Neural cell (in vitro differentiated cells): ENCODE data around the gene CCDC185. TPM values are rescaled to one million over a fixed set of nuclear protein-coding genes. Genes with fewer than 3 reads are reported as not detected.

Experiments
- H2AFZ ChIP-seq: fragments of 200-600, 300-800 bp; sonication (generic), shearing (Covaris generic); 2 replicates; pipeline ENCODE4 v1.6.0; 2014; ENCODE audit warnings: low read depth, mild to moderate bottlenecking, antibody characterized with exemption, low read length, moderate library complexity
- H3F3A ChIP-seq: fragments of 200-600 bp; shearing (Covaris generic); 2 replicates; pipeline ENCODE4 v1.6.1; 2016; ENCODE audit warnings: mild to moderate bottlenecking, moderate library complexity, mixed read lengths, antibody characterized with exemption, low read length; ENCODE audit not compliant: insufficient read depth, poor library complexity, severe bottlenecking
- H3K27ac ChIP-seq: fragments of 200-600, 300-800 bp; sonication (generic), shearing (Covaris generic); 2 replicates; pipeline ENCODE4 v1.5.1; 2014; ENCODE audit warnings: mild to moderate bottlenecking, low read length, moderate library complexity
- H3K27me3 ChIP-seq: fragments of 300-800, 200-600 bp; sonication (generic), shearing (Covaris generic); 2 replicates; pipeline ENCODE4 v1.6.0; 2014; ENCODE audit warnings: mild to moderate bottlenecking, low read depth, low read length, moderate library complexity; ENCODE audit not compliant: insufficient read depth
- H3K36me3 ChIP-seq: fragments of 300-800, 200-600 bp; sonication (generic), shearing (Covaris generic); 2 replicates; pipeline ENCODE4 v1.5.1; 2014; ENCODE audit warnings: mild to moderate bottlenecking, antibody characterized with exemption, low read length, moderate library complexity; ENCODE audit not compliant: insufficient read depth
- H3K4me2 ChIP-seq: fragments of 300-800, 200-600 bp; sonication (generic), shearing (Covaris generic); 2 replicates; pipeline ENCODE4 v1.6.0; 2014; ENCODE audit warnings: mild to moderate bottlenecking, low read length
- H3K4me3 ChIP-seq: fragments of 300-800, 200-600 bp; sonication (generic), shearing (Covaris generic); 2 replicates; pipeline ENCODE4 v1.5.1; 2014; ENCODE audit warnings: mild to moderate bottlenecking, low read length, moderate library complexity
- H3K79me2 ChIP-seq: fragments of 200-600 bp; shearing (Covaris generic); replicated peaks from 2 replicates; pipeline ENCODE4 v1.6.0; 2014; ENCODE audit warnings: mild to moderate bottlenecking, low read length, moderate library complexity; ENCODE audit not compliant: insufficient read depth
- H3K9ac ChIP-seq: fragments of 300-800, 200-600 bp; sonication (generic), shearing (Covaris generic); 2 replicates; pipeline ENCODE4 v1.6.1; 2016; ENCODE audit warnings: mild to moderate bottlenecking, low read length, mixed read lengths
- H3K9me2 ChIP-seq: fragments of 200-600 bp; shearing (Covaris generic); 2 replicates; pipeline ENCODE4 v1.6.1; 2016; ENCODE audit warnings: mild to moderate bottlenecking, low read length, mixed read lengths; ENCODE audit not compliant: insufficient read depth
- H3K9me3 ChIP-seq: fragments of 200-600, 300-800 bp; sonication (generic), shearing (Covaris generic); 2 replicates; pipeline ENCODE4 v1.6.1; 2016; ENCODE audit warnings: mild to moderate bottlenecking, mixed run types, low read length, moderate library complexity, mixed read lengths
- H4K20me1 ChIP-seq: fragments of 200-600 bp; shearing (Covaris generic); 2 replicates; pipeline ENCODE4 v1.6.1; 2016; ENCODE audit warnings: mild to moderate bottlenecking, mixed run types; ENCODE audit not compliant: insufficient read depth
- EP300 ChIP-seq: fragments of 450-650 bp; conservative IDR thresholded peaks from 2 replicates; pipeline ENCODE4 v1.6.1; 2014; ENCODE audit warnings: antibody characterized with exemption, mild to moderate bottlenecking, moderate library complexity; ENCODE audit not compliant: poor library complexity, severe bottlenecking
- EZH2 ChIP-seq: fragments of 200-600, 300-800 bp; shearing (Covaris generic), sonication (generic); IDR thresholded peaks from 2 replicates; pipeline ENCODE4 v1.6.1; 2014; ENCODE audit warnings: antibody characterized with exemption, low read length, borderline replicate concordance, mild to moderate bottlenecking; ENCODE audit not compliant: insufficient read depth, poor library complexity, severe bottlenecking
- MXI1 ChIP-seq: fragments of 450-650 bp; conservative IDR thresholded peaks from 2 replicates; pipeline ENCODE4 v1.6.1; 2014; ENCODE audit warnings: antibody characterized with exemption, mild to moderate bottlenecking; ENCODE audit not compliant: poor library complexity, severe bottlenecking
- POLR2AphosphoS5 ChIP-seq: IDR thresholded peaks from 2 replicates; pipeline ENCODE4 v1.6.1; 2012
- RAD21 ChIP-seq: fragments of 450-650 bp; conservative IDR thresholded peaks from 2 replicates; pipeline ENCODE4 v1.6.1; 2014; ENCODE audit warnings: antibody characterized with exemption, mild to moderate bottlenecking, moderate library complexity
- SMC3 ChIP-seq: fragments of 450-650 bp; conservative IDR thresholded peaks from 2 replicates; pipeline ENCODE4 v1.6.1; 2014; ENCODE audit warnings: antibody characterized with exemption, mild to moderate bottlenecking, moderate library complexity; ENCODE audit not compliant: poor library complexity
- TAF1 ChIP-seq: IDR thresholded peaks from 2 replicates; pipeline ENCODE4 v1.6.1; 2012; ENCODE audit warnings: low read depth
- polyA plus RNA-seq: library from polyadenylated mRNA; depleted of rRNA; stranded (reverse); fragments of >200 nt; gene quantifications from 2 replicates; pipeline ENCODE4 v1.2.3, GENCODE V29; 2014
- TF ChIP-seq, protein P1 (sequence below): fragments of 450-650 bp; IDR thresholded peaks from 2 replicates; pipeline ENCODE4 v1.5.1; 2014; ENCODE audit warnings: antibody characterized with exemption, mild to moderate bottlenecking, moderate library complexity; ENCODE audit not compliant: poor library complexity, severe bottlenecking
- TF ChIP-seq, protein P2 (sequence below): IDR thresholded peaks from 2 replicates; pipeline ENCODE4 v1.6.1; 2012; ENCODE audit warnings: borderline replicate concordance

CCDC185 gene
- polyA plus RNA-seq, 1 donor from 2014 or later = not detected

DNA sequence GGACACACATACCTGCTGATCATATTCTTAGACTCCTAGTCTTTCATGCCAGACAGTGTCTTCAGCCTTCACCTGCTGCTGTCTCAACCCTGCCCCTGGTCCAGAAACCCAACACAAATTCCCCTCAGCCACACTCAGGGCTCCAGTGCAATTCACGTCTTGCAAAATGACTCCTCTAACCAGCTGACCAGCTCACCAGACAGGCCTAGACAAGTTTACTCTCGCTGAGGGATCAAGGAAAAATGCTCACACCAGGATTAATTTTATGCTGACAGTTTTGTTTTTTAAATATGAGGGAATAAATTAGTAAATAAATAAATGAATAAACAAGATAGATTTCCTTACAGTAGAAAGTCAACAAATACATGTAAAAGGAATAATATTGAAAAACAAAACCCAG is 28.5 kb downstream of the CCDC185 start:
- H3F3A ChIP-seq = no peaks in the 10 kb centered on the region
- no peaks in the 10 kb centered on the region for H3K27me3 ChIP-seq
- no peaks in the 10 kb centered on the region for H3K9me3 ChIP-seq
- H3K9ac ChIP-seq = no peak overlapping the region
- H3K4me2 ChIP-seq = no peak overlapping the region
- no peak overlapping the region for H3K27ac ChIP-seq
- H3K36me3 ChIP-seq = no peaks in the 10 kb centered on the region
- H3K79me2 ChIP-seq = no peaks in the 10 kb centered on the region
- H3K4me3 ChIP-seq = no peak overlapping the region
- H2AFZ ChIP-seq = no peak overlapping the region
- no peak for TF ChIP-seq EZH2
- no peak for TF ChIP-seq TAF1
- TF ChIP-seq, protein P1, sequence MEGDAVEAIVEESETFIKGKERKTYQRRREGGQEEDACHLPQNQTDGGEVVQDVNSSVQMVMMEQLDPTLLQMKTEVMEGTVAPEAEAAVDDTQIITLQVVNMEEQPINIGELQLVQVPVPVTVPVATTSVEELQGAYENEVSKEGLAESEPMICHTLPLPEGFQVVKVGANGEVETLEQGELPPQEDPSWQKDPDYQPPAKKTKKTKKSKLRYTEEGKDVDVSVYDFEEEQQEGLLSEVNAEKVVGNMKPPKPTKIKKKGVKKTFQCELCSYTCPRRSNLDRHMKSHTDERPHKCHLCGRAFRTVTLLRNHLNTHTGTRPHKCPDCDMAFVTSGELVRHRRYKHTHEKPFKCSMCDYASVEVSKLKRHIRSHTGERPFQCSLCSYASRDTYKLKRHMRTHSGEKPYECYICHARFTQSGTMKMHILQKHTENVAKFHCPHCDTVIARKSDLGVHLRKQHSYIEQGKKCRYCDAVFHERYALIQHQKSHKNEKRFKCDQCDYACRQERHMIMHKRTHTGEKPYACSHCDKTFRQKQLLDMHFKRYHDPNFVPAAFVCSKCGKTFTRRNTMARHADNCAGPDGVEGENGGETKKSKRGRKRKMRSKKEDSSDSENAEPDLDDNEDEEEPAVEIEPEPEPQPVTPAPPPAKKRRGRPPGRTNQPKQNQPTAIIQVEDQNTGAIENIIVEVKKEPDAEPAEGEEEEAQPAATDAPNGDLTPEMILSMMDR = no peak
- no peak for TF ChIP-seq SMC3
- no peak for TF ChIP-seq MXI1
- TF ChIP-seq RAD21 = no peak
- TF ChIP-seq POLR2AphosphoS5 = no peak
- TF ChIP-seq, protein P2, sequence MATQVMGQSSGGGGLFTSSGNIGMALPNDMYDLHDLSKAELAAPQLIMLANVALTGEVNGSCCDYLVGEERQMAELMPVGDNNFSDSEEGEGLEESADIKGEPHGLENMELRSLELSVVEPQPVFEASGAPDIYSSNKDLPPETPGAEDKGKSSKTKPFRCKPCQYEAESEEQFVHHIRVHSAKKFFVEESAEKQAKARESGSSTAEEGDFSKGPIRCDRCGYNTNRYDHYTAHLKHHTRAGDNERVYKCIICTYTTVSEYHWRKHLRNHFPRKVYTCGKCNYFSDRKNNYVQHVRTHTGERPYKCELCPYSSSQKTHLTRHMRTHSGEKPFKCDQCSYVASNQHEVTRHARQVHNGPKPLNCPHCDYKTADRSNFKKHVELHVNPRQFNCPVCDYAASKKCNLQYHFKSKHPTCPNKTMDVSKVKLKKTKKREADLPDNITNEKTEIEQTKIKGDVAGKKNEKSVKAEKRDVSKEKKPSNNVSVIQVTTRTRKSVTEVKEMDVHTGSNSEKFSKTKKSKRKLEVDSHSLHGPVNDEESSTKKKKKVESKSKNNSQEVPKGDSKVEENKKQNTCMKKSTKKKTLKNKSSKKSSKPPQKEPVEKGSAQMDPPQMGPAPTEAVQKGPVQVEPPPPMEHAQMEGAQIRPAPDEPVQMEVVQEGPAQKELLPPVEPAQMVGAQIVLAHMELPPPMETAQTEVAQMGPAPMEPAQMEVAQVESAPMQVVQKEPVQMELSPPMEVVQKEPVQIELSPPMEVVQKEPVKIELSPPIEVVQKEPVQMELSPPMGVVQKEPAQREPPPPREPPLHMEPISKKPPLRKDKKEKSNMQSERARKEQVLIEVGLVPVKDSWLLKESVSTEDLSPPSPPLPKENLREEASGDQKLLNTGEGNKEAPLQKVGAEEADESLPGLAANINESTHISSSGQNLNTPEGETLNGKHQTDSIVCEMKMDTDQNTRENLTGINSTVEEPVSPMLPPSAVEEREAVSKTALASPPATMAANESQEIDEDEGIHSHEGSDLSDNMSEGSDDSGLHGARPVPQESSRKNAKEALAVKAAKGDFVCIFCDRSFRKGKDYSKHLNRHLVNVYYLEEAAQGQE = no peak
- no peak for TF ChIP-seq EP300
- no peaks in the 10 kb centered on the region for H3K9me2 ChIP-seq
- H4K20me1 ChIP-seq = no peaks in the 10 kb centered on the region

DNA sequence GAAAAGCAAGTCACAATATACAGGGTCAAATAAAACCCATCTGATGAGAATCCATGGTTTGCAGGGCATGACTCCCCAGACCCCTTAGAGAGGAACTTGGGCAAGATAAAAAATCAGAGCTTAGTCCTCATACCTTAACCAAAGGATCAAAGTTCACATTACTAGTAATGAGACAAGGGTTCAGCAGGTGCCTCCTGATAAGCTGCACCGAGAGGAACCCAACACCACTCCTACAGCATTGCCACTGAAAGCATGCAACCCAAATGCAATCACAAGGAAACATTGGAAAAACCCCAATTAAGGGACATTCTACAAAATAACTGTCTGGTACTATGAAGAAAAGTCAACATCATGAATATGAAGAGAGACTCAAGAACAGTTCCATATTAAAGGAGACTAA is 29.7 kb downstream of the CCDC185 start:
- H3K79me2 ChIP-seq = no peaks in the 10 kb centered on the region
- H3F3A ChIP-seq = no peaks in the 10 kb centered on the region
- no peaks in the 10 kb centered on the region for H3K9me3 ChIP-seq
- no peak overlapping the region for H3K27ac ChIP-seq
- TF ChIP-seq, protein P2 = no peak
- TF ChIP-seq EP300 (no peak), SMC3 (no peak), RAD21 (no peak), POLR2AphosphoS5 (no peak), TAF1 (no peak), EZH2 (no peak), MXI1 (no peak)
- TF ChIP-seq, protein P1 = no peak
- H3K4me3 ChIP-seq = no peak overlapping the region
- no peaks in the 10 kb centered on the region for H3K36me3 ChIP-seq
- H2AFZ ChIP-seq = no peak overlapping the region
- H4K20me1 ChIP-seq = no peaks in the 10 kb centered on the region
- H3K9ac ChIP-seq = no peak overlapping the region
- no peaks in the 10 kb centered on the region for H3K27me3 ChIP-seq
- no peaks in the 10 kb centered on the region for H3K9me2 ChIP-seq
- H3K4me2 ChIP-seq = no peak overlapping the region
